Stimulated activated CD4-positive, alpha-beta T cell treated with anti-CD3 and anti-CD28 coated beads, Interleukin-1b, Interleukin-23, amount 100 ng/mL, for 4 hours (primary cell): Measurements from ENCODE around the gene CHRNA7.
"Not testable (repeated sequence)": the region's sequence is repeated elsewhere in the genome, so short reads cannot be mapped to it uniquely, and the experiment has no call there.

Experiments used
- DNase-seq, 2 donors: peaks; one replicate each; pipeline ENCODE4 v3.0.0-alpha.2; 2020; ENCODE audit warnings: low read depth in 2 of 2

The CHRNA7 gene

GRCh38 chr15:32120577-32121383, 90.5 kb downstream of the CHRNA7 start:
- DNase-seq: no peak

GRCh38 chr15:32121384-32121695, 91.0 kb downstream of the CHRNA7 start:
- DNase-seq: no peak

- DNase-seq: no peak
Observed at GRCh38 chr15:32122013-32122412, 91.7 kb downstream of the CHRNA7 start.

GRCh38 chr15:32123473-32123872, 93.2 kb downstream of the CHRNA7 start:
- no peak for DNase-seq

GRCh38 chr15:32124726-32125125, 94.4 kb downstream of the CHRNA7 start:
- no peak for DNase-seq

- DNase-seq: no peak
Observed at GRCh38 chr15:32125595-32125994, 95.3 kb downstream of the CHRNA7 start.

GRCh38 chr15:32129815-32130214, 99.5 kb downstream of the CHRNA7 start:
- no peak for DNase-seq

GRCh38 chr15:32130823-32131222, 100.5 kb downstream of the CHRNA7 start:
- no peak for DNase-seq

- DNase-seq: no peak
Observed at GRCh38 chr15:32131803-32132202, 101.5 kb downstream of the CHRNA7 start.

- no peak for DNase-seq
Observed at GRCh38 chr15:32132859-32133258, 102.5 kb downstream of the CHRNA7 start.

- no peak for DNase-seq
Observed at GRCh38 chr15:32134842-32135241, 104.5 kb downstream of the CHRNA7 start.

GRCh38 chr15:32135335-32135734, 105.0 kb downstream of the CHRNA7 start:
- DNase-seq: no peak

- DNase-seq: not testable (repeated sequence)
Observed at GRCh38 chr15:32145512-32145911, 115.2 kb downstream of the CHRNA7 start.

GRCh38 chr15:32148833-32149555, 118.7 kb downstream of the CHRNA7 start:
- DNase-seq: no peak

GRCh38 chr15:32152574-32152973, 122.3 kb downstream of the CHRNA7 start:
- DNase-seq: no peak

GRCh38 chr15:32153868-32154623, 123.7 kb downstream of the CHRNA7 start:
- DNase-seq: not testable (repeated sequence)

- not testable (repeated sequence) for DNase-seq
Observed at GRCh38 chr15:32162143-32162542, 131.8 kb downstream of the CHRNA7 start.

GRCh38 chr15:32164065-32164464, 133.8 kb downstream of the CHRNA7 start:
- not testable (repeated sequence) for DNase-seq

GRCh38 chr15:32164747-32165146, 134.4 kb downstream of the CHRNA7 start:
- DNase-seq: not testable (repeated sequence)

- DNase-seq: not testable (repeated sequence)
Observed at GRCh38 chr15:32165775-32166174, 135.5 kb downstream of the CHRNA7 start.

- not testable (repeated sequence) for DNase-seq
Observed at GRCh38 chr15:32166270-32166669, 136.0 kb downstream of the CHRNA7 start.

GRCh38 chr15:32167913-32168312, 137.6 kb downstream of the CHRNA7 start:
- DNase-seq: not testable (repeated sequence)
